Hematopoietic multipotent progenitor cell treated with erythropoietin and hydrocortisone succinate and interleukin-3 and kit ligand, for 4 days (in vitro differentiated cells): ENCODE measurements around the gene TSPAN12.
A peak's percentile ranks its signal among the peaks of the same experiment; 100 is the strongest.
"Not testable (repeated sequence)": the region's sequence is repeated elsewhere in the genome, so short reads cannot be mapped to it uniquely, and the experiment has no call there.

Experiments
- DNase-seq: peaks from one replicate; pipeline ENCODE4 v3.0.0-alpha.2; 2015

The TSPAN12 gene

GRCh38 chr7:120857588-120858573 is at the start of gene TSPAN12:
TSS of gene TSPAN12 (minus strand) at chr7:120858144. CDS start at chr7:120856763, 1,381 bp downstream.
- peak; percentile 83 for DNase-seq

GRCh38 chr7:120898715-120899499 is 41.0 kb upstream of the TSPAN12 start:
- DNase-seq, result no peak

- not testable (repeated sequence) for DNase-seq
These were observed 37.3 kb upstream of the TSPAN12 start for GRCh38 chr7:120895253-120895652.

- peak; percentile 4 for DNase-seq
These were observed 27.7 kb upstream of the TSPAN12 start for GRCh38 chr7:120885602-120886001.

- no peak for DNase-seq
These were observed 19.8 kb upstream of the TSPAN12 start for GRCh38 chr7:120877701-120878100.

- no peak for DNase-seq
These were observed 19.0 kb upstream of the TSPAN12 start for GRCh38 chr7:120876922-120877321.

- DNase-seq, result no peak
These were observed 16.8 kb upstream of the TSPAN12 start for GRCh38 chr7:120874722-120875121.

- DNase-seq, result no peak
These were observed 16.1 kb upstream of the TSPAN12 start for GRCh38 chr7:120874016-120874415.

- DNase-seq, result no peak
These were observed 15.5 kb upstream of the TSPAN12 start for GRCh38 chr7:120873401-120873800.

- DNase-seq, result no peak
These were observed 11.8 kb upstream of the TSPAN12 start for GRCh38 chr7:120869700-120870099.

GRCh38 chr7:120867932-120868331 is 10.0 kb upstream of the TSPAN12 start:
- no peak for DNase-seq

- DNase-seq, result no peak
These were observed 7.4 kb upstream of the TSPAN12 start for GRCh38 chr7:120865191-120865981.

- no peak for DNase-seq
These were observed 6.4 kb upstream of the TSPAN12 start for GRCh38 chr7:120864141-120864900.

GRCh38 chr7:120862987-120863590 is 5.1 kb upstream of the TSPAN12 start:
- no peak for DNase-seq

- DNase-seq, result no peak
These were observed 2.2 kb upstream of the TSPAN12 start for GRCh38 chr7:120860156-120860555.

GRCh38 chr7:120859459-120859858 is 1.5 kb upstream of the TSPAN12 start:
- no peak for DNase-seq

- DNase-seq, result peak; percentile 44
These were observed 1.2 kb downstream of the TSPAN12 start for GRCh38 chr7:120856621-120857352.

GRCh38 chr7:120856198-120856597 is 1.7 kb downstream of the TSPAN12 start:
- DNase-seq, result peak; percentile 10

- no peak for DNase-seq
These were observed 5.2 kb downstream of the TSPAN12 start for GRCh38 chr7:120852700-120853099.

- DNase-seq, result no peak
These were observed 14.8 kb downstream of the TSPAN12 start for GRCh38 chr7:120843109-120843508.

GRCh38 chr7:120842121-120842621 is 15.8 kb downstream of the TSPAN12 start:
- DNase-seq, result no peak
